Ascending aorta (tissue), 2 donors: ENCODE data around the gene MIS18A. TPM values are rescaled to one million over a fixed set of nuclear protein-coding genes. Genes with fewer than 3 reads are reported as not detected.

Source experiments
- DNase-seq, 2 donors: peaks; one replicate each; pipeline ENCODE4 v3.0.0-alpha.2; 2019; ENCODE audit warnings: low spot score in 2 of 2
- H3K27ac ChIP-seq, 2 donors: fragments of 200-600 bp; sonication (generic); one replicate each; pipeline ENCODE4 v1.5.1; 2016 to 2017; ENCODE audit warnings: mild to moderate bottlenecking in 1 of 2
- H3K27me3 ChIP-seq: fragments of 200-600 bp; sonication (generic); one replicate; pipeline ENCODE4 v1.5.1; 2017
- H3K36me3 ChIP-seq, 2 donors: fragments of 200-600 bp; sonication (generic); one replicate each; pipeline ENCODE4 v1.5.1; 2016
- H3K4me1 ChIP-seq, 2 donors: fragments of 200-600 bp; sonication (generic); one replicate each; pipeline ENCODE4 v1.5.1; 2016 to 2017; ENCODE audit warnings: mild to moderate bottlenecking in 1 of 2
- H3K4me3 ChIP-seq, 2 donors: fragments of 200-600 bp; sonication (generic); one replicate each; pipeline ENCODE4 v1.5.1; 2016 to 2017; ENCODE audit warnings: mild to moderate bottlenecking in 1 of 2
- H3K9me3 ChIP-seq, 2 donors: fragments of 200-600 bp; sonication (generic); one replicate each; pipeline ENCODE4 v1.5.1; 2016
- intact Hi-C: fragments of 100-400 bp; cut with DNase I; formaldehyde crosslinking; loops from one replicate; pipeline ENCODE4 v1.15.1; 2023
- total RNA-seq: library from RNA; depleted of rRNA; stranded (reverse); fragments of >200 nt; gene quantifications from one replicate; pipeline ENCODE4 v1.1.0, GENCODE V29; 2016
- TF ChIP-seq, protein P1 (sequence below), 3 experiments: fragments of 200-600 bp in 2 of 3; fragments of 450-650 bp in 1 of 3; sonication (generic) in 2 of 3; IDR thresholded peaks; one replicate each; pipeline ENCODE4 v1.5.1; 2016 to 2019; ENCODE audit warnings: antibody characterized with exemption in 3 of 3, mild to moderate bottlenecking in 1 of 3, moderate library complexity in 1 of 3

MIS18A gene
- total RNA-seq, 1 donor from 2014 or later = 0.64 TPM

DNA sequence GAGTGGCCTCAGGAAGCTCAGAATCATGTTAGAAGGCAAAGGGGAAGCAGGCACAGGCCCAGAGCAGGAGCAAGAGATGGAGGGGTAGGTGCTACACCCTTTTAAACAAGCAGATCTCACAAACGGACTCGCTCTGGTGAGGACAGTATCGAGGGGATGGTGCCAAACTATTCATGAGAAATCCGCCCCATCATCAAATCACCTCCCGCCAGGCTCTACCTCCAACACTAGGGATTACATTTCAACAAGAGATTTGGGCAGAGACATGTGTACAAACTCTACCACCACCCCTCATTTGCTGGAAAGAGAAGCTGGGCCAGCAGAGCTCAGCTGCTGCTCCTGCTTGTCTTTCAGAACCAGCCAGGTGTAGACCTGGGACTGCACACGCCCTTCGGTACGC lies 32.9 kb downstream of the MIS18A start:
- no peak for DNase-seq
- Histone ChIP-seq H3K36me3 (no peaks in the 10 kb centered on the region), H3K4me3 (no peak overlapping the region), H3K4me1 (peaks cover 5 to 13% of the 10 kb centered on the region in 2 donors), H3K27me3 (no peaks in the 10 kb centered on the region), H3K27ac (no peak overlapping the region), H3K9me3 (no peaks in the 10 kb centered on the region)
- TF ChIP-seq, protein P1, sequence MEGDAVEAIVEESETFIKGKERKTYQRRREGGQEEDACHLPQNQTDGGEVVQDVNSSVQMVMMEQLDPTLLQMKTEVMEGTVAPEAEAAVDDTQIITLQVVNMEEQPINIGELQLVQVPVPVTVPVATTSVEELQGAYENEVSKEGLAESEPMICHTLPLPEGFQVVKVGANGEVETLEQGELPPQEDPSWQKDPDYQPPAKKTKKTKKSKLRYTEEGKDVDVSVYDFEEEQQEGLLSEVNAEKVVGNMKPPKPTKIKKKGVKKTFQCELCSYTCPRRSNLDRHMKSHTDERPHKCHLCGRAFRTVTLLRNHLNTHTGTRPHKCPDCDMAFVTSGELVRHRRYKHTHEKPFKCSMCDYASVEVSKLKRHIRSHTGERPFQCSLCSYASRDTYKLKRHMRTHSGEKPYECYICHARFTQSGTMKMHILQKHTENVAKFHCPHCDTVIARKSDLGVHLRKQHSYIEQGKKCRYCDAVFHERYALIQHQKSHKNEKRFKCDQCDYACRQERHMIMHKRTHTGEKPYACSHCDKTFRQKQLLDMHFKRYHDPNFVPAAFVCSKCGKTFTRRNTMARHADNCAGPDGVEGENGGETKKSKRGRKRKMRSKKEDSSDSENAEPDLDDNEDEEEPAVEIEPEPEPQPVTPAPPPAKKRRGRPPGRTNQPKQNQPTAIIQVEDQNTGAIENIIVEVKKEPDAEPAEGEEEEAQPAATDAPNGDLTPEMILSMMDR (IDR thresholded peaks at IDR 0.05) = no peak
- intact Hi-C loops = no loop called here

DNA sequence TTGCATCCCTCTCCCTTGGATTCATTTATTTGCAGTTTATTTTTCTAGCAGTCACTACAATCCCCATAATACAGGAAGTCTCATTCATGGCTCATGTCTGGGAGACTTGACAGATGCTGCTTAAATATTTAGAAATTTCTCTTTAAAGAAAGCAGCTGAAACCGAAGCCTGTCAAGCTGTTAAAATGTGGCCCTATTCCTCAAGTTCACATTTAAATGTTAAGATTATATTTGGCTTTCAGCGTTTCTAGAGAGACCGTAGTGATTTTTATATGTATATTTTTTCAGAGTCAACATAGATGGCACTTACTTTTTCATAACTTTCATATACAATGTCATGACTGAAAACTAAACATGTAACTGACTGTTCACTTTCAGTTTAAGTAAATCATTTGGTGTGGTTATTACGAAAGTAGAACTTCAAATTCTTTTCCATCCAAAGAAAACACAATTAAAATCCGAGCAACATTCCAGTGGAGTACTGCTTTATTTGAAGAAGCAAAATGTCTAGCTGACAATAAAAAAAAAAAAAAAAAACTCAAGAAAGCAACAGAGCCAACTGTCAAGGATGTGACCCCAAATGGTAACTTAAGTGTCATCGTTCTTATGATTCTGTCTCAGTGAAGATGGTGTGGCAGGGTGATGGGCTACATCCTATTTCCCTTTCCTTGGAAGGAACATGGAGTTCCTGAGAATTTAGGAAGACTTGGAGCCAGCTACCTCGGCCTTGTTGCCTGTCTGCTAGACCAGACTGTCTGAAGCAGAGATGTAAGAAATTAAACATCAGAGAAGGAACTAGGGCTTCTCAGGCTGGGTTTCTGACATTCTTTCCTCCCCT lies 37.8 kb downstream of the MIS18A start:
- Histone ChIP-seq H3K27ac (peak overlapping the region; percentile 66 to 71), H3K4me1 (peaks cover 5 to 9% of the 10 kb centered on the region in 2 donors), H3K27me3 (no peaks in the 10 kb centered on the region), H3K9me3 (no peaks in the 10 kb centered on the region), H3K4me3 (peak overlapping the region in 1 of 2 donors; percentile 50), H3K36me3 (no peaks in the 10 kb centered on the region)
- DNase-seq = no peak
- intact Hi-C loops = no loop called here
- TF ChIP-seq, protein P1 (IDR thresholded peaks at IDR 0.05) = no peak

DNA sequence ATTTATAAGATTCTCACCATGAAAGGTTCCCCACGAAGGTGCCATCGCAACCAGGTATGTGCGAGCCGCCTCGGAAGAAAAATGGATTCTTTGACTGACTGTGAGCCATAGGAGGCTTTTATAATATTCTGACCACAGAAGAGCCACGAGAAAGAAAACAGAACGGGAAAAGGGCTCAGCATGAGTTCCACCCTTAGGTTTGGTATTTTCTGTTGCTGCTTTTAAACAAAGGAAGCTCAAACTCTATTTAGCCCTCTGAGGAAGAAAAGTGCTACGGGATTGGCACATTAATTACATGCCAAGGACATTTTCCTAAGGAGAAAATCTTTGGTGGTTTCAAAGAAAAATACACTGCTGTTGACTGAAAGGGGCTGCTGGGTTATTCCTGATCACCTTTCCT lies 39.3 kb downstream of the MIS18A start:
- H3K27me3 ChIP-seq = no peaks in the 10 kb centered on the region
- H3K4me3 ChIP-seq = no peak overlapping the region
- H3K27ac ChIP-seq = no peak overlapping the region
- H3K36me3 ChIP-seq = no peaks in the 10 kb centered on the region
- intact Hi-C loops = no loop called here
- no peak for DNase-seq
- peaks cover 5 to 9% of the 10 kb centered on the region in 2 donors for H3K4me1 ChIP-seq
- TF ChIP-seq, protein P1 (IDR thresholded peaks at IDR 0.05) = no peak
- H3K9me3 ChIP-seq = no peaks in the 10 kb centered on the region

DNA sequence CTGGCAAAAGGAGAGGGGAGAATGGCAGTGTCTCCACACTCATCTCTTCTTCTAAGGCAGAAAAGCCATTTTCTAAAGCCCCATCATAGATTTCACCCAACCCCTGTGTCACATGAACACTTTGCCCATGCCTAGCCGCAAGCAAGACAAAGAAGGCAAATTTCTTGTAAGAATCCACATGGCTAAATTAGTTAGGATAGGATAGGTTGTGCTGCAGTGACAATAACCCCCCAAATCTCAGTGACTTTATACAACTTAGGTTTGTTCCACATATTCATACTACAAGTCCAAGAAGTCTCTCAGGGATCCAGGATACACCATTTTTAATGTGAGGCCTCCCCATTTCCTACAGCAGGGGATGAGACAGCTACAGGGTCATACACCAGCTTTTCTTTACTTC lies 40.8 kb downstream of the MIS18A start:
- no peak overlapping the region for H3K4me3 ChIP-seq
- TF ChIP-seq, protein P1 (IDR thresholded peaks at IDR 0.05) = no peak
- H3K27me3 ChIP-seq = no peaks in the 10 kb centered on the region
- no peak for DNase-seq
- H3K27ac ChIP-seq = no peak overlapping the region
- no peaks in the 10 kb centered on the region for H3K36me3 ChIP-seq
- intact Hi-C loops = no loop called here
- peaks cover 5 to 9% of the 10 kb centered on the region in 2 donors for H3K4me1 ChIP-seq
- H3K9me3 ChIP-seq = no peaks in the 10 kb centered on the region

DNA sequence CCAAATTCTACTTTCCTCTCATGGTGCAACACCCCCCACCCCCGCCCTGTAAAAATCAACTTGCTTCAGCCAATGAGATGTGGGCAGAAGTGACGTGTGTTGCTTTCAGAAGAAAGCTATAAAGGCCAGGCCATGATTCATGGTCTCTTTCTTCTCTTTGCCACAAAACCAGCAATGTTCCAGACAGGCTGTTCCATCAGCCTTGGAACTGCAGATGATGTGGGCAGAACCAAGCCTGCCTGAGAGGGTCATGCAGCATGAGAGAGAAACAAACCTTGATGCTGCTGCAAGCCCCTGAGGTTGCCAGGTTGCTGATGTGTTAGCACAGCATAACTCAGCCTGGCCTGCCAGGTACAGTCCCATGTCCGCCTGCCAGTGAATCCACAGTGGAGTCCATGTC lies 41.8 kb downstream of the MIS18A start:
- no peaks in the 10 kb centered on the region for H3K27me3 ChIP-seq
- H3K9me3 ChIP-seq = no peaks in the 10 kb centered on the region
- intact Hi-C loops = no loop called here
- no peak overlapping the region for H3K4me3 ChIP-seq
- peaks cover 5 to 9% of the 10 kb centered on the region in 2 donors for H3K4me1 ChIP-seq
- no peaks in the 10 kb centered on the region for H3K36me3 ChIP-seq
- TF ChIP-seq, protein P1 (IDR thresholded peaks at IDR 0.05) = no peak
- no peak for DNase-seq
- H3K27ac ChIP-seq = no peak overlapping the region
